DOHH2 (cell line): ENCODE data around the gene SP2.

ENCODE experiments used
- H3F3A ChIP-seq: fragments of 200-600 bp; sonication (generic), shearing (Covaris generic); 2 replicates; pipeline ENCODE4 v1.6.0; 2016; ENCODE audit warnings: antibody characterized with exemption, mild to moderate bottlenecking; ENCODE audit not compliant: control insufficient read depth, insufficient read depth
- H3K27ac ChIP-seq: fragments of 200-600 bp; sonication (generic); 2 replicates; pipeline ENCODE4 v1.5.1; 2014; ENCODE audit warnings: low read depth, mild to moderate bottlenecking, low read length, moderate library complexity
- H3K27me3 ChIP-seq: fragments of 200-600 bp; sonication (generic); 2 replicates; pipeline ENCODE4 v1.6.1; 2014; ENCODE audit warnings: mild to moderate bottlenecking, low read length, mixed read lengths; ENCODE audit not compliant: control insufficient read depth
- H3K36me3 ChIP-seq: fragments of 200-600 bp; sonication (generic); 2 replicates; pipeline ENCODE4 v1.6.1; 2014; ENCODE audit warnings: mild to moderate bottlenecking, low read length, moderate library complexity, mixed read lengths; ENCODE audit not compliant: control insufficient read depth
- H3K4me1 ChIP-seq: fragments of 200-600 bp; sonication (generic); 2 replicates; pipeline ENCODE4 v1.6.1; 2014; ENCODE audit warnings: mild to moderate bottlenecking, low read length, mixed read lengths; ENCODE audit not compliant: control insufficient read depth
- H3K4me2 ChIP-seq: fragments of 200-600 bp; sonication (generic); 2 replicates; pipeline ENCODE4 v1.6.0; 2014; ENCODE audit warnings: mild to moderate bottlenecking, low read length, moderate library complexity
- H3K4me3 ChIP-seq: fragments of 200-600 bp; sonication (generic); 2 replicates; pipeline ENCODE4 v1.5.1; 2014; ENCODE audit warnings: mild to moderate bottlenecking, low read length, mixed read lengths
- H3K79me2 ChIP-seq: fragments of 200-600 bp; sonication (generic); 2 replicates; pipeline ENCODE4 v1.6.1; 2014; ENCODE audit warnings: mild to moderate bottlenecking, low read length, mixed read lengths; ENCODE audit not compliant: control insufficient read depth
- H3K9me2 ChIP-seq: fragments of 200-600 bp; sonication (generic); replicated peaks from 2 replicates; pipeline ENCODE4 v1.6.1; 2014; ENCODE audit warnings: mild to moderate bottlenecking, low read length, mixed read lengths; ENCODE audit not compliant: control insufficient read depth
- H3K9me3 ChIP-seq: fragments of 200-600 bp; sonication (generic); 2 replicates; pipeline ENCODE4 v1.6.1; 2014; ENCODE audit warnings: antibody characterized with exemption, low read length, mixed read lengths; ENCODE audit not compliant: control insufficient read depth, insufficient read depth
- H4K20me1 ChIP-seq: fragments of 200-600 bp; sonication (generic); 2 replicates; pipeline ENCODE4 v1.6.0; 2014; ENCODE audit warnings: low read depth, mild to moderate bottlenecking, antibody characterized with exemption, low read length, moderate library complexity; ENCODE audit not compliant: control insufficient read depth, insufficient read depth
- EZH2phosphoT487 ChIP-seq: fragments of 200-600 bp; sonication (generic); IDR thresholded peaks from 2 replicates; pipeline ENCODE4 v1.6.1; 2017; ENCODE audit warnings: borderline replicate concordance, mild to moderate bottlenecking, antibody characterized with exemption, low read length, moderate library complexity, mixed read lengths
- TF ChIP-seq, protein P1 (sequence below): fragments of 200-600 bp; sonication (generic); IDR thresholded peaks from one replicate; pipeline ENCODE4 v1.5.1; 2014; ENCODE audit warnings: antibody characterized with exemption, mild to moderate bottlenecking, low read depth, low read length; ENCODE audit not compliant: poor library complexity, severe bottlenecking

SP2 gene

DNA sequence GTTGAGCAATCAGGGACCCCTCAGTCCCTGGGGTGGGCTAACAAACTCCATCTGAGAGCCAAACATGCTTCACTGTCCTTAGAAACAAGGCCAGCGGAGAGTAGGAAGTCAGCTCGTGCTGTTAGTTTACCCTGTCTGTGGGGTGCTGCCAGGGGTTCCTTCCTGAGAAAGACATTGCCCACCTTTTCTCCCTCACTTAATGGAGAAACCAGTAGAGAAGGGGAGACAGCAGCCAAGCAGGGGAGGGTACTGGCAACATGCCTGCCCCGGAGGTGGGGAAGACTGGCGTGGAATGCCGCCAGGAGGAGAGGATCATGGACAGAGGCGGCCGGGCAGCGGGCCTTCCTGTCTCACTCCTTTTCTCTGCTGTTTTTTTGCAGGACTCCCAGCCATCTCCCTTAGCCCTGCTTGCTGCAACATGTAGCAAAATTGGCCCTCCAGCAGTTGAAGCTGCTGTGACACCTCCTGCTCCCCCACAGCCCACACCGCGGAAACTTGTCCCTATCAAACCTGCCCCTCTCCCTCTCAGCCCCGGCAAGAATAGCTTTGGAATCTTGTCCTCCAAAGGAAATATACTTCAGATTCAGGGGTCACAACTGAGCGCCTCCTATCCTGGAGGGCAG lies 19.9 kb downstream of the SP2 start:
- peaks cover 3% of the 10 kb centered on the region; the same call in 1 of the 2 replicates for H3F3A ChIP-seq
- H3K4me1 ChIP-seq = no peaks in the 10 kb centered on the region
- TF ChIP-seq EZH2phosphoT487 = no peak
- TF ChIP-seq, protein P1, sequence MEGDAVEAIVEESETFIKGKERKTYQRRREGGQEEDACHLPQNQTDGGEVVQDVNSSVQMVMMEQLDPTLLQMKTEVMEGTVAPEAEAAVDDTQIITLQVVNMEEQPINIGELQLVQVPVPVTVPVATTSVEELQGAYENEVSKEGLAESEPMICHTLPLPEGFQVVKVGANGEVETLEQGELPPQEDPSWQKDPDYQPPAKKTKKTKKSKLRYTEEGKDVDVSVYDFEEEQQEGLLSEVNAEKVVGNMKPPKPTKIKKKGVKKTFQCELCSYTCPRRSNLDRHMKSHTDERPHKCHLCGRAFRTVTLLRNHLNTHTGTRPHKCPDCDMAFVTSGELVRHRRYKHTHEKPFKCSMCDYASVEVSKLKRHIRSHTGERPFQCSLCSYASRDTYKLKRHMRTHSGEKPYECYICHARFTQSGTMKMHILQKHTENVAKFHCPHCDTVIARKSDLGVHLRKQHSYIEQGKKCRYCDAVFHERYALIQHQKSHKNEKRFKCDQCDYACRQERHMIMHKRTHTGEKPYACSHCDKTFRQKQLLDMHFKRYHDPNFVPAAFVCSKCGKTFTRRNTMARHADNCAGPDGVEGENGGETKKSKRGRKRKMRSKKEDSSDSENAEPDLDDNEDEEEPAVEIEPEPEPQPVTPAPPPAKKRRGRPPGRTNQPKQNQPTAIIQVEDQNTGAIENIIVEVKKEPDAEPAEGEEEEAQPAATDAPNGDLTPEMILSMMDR = no peak

DNA sequence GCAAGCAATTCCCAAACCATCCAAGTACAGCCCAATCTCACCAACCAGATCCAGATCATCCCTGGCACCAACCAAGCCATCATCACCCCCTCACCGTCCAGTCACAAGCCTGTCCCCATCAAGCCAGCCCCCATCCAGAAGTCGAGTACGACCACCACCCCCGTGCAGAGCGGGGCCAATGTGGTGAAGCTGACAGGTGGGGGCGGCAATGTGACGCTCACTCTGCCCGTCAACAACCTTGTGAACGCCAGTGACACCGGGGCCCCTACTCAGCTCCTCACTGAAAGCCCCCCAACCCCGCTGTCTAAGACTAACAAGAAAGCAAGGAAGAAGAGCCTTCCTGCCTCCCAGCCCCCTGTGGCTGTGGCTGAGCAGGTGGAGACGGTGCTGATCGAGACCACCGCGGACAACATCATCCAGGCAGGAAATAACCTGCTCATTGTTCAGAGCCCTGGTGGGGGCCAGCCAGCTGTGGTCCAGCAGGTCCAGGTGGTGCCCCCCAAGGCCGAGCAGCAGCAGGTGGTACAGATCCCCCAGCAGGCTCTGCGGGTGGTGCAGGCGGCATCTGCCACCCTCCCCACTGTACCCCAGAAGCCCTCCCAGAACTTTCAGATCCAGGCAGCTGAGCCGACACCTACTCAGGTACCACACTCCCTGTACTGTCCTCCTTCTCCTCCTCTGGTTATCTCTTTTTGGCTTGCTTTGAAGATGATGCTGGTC lies 20.6 kb downstream of the SP2 start:
- Histone ChIP-seq H3K36me3 (peaks cover 18% of the 10 kb centered on the region), H3K27me3 (no peaks in the 10 kb centered on the region), H3F3A (peaks cover 3% of the 10 kb centered on the region; the same call in 1 of the 2 replicates), H3K9me2 (no peaks in the 10 kb centered on the region), H3K4me2 (no peak overlapping the region), H3K79me2 (no peaks in the 10 kb centered on the region), H3K9me3 (no peaks in the 10 kb centered on the region), H3K4me1 (no peaks in the 10 kb centered on the region), H4K20me1 (peaks cover 3% of the 10 kb centered on the region; the same call in 1 of the 2 replicates), H3K4me3 (no peak overlapping the region), H3K27ac (no peak overlapping the region)
- TF ChIP-seq, protein P1 = no peak
- TF ChIP-seq EZH2phosphoT487 = no peak

More for the DNA sequence above, 19.9 kb downstream of the SP2 start:
- no peak overlapping the region for H3K4me3 ChIP-seq
- H4K20me1 ChIP-seq = peaks cover 3% of the 10 kb centered on the region; the same call in 1 of the 2 replicates
- no peak overlapping the region for H3K4me2 ChIP-seq
- H3K79me2 ChIP-seq = 0 out of 2 replicates have a peak, but pooled peaks cover under 1% of the 10 kb centered on the region
- H3K9me2 ChIP-seq = no peaks in the 10 kb centered on the region
- H3K36me3 ChIP-seq = peaks cover 16% of the 10 kb centered on the region; the same call in 1 of the 2 replicates
- H3K27me3 ChIP-seq = no peaks in the 10 kb centered on the region
- no peak overlapping the region for H3K27ac ChIP-seq
- H3K9me3 ChIP-seq = no peaks in the 10 kb centered on the region

DNA sequence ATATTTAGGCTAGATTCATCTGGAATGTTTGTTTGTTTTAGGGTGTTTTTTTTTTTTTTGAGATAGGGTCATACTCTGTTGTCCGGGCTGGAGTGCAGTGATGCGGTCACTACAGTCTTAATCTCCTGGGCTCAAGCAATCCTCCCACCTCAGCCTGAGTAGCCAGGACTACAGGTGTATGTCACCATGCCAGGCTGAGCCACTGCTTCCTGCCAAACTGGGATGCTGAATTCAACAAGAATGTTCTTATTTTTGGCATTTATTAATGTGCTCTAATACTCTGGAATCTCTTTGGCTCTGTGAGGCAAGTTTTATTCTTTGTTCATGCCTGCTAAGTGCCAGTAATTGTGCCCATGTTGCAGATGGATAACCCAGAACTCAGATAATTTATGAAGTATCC lies 21.5 kb downstream of the SP2 start:
- TF ChIP-seq EZH2phosphoT487 = no peak
- TF ChIP-seq, protein P1 = no peak
- Histone ChIP-seq H3F3A (peaks cover 3% of the 10 kb centered on the region; the same call in 1 of the 2 replicates), H3K9me3 (no peaks in the 10 kb centered on the region)

More for the DNA sequence above, 21.5 kb downstream of the SP2 start:
- Histone ChIP-seq H3K4me1 (no peaks in the 10 kb centered on the region), H3K4me3 (no peak overlapping the region), H3K79me2 (no peaks in the 10 kb centered on the region), H3K9me2 (no peaks in the 10 kb centered on the region), H3K27ac (no peak overlapping the region), H3K4me2 (no peak overlapping the region), H4K20me1 (peaks cover 3% of the 10 kb centered on the region; the same call in 1 of the 2 replicates), H3K36me3 (peaks cover 20% of the 10 kb centered on the region), H3K27me3 (no peaks in the 10 kb centered on the region)
